ENCODE results near the gene PRDM15.

PRDM15 gene

GRCh38 chr21:41821756-41822431, 57.2 kb downstream of the PRDM15 start:
- DNase-seq: no peak

- DNase-seq: no peak
These were observed 57.9 kb downstream of the PRDM15 start for GRCh38 chr21:41821081-41821755.

DNA sequence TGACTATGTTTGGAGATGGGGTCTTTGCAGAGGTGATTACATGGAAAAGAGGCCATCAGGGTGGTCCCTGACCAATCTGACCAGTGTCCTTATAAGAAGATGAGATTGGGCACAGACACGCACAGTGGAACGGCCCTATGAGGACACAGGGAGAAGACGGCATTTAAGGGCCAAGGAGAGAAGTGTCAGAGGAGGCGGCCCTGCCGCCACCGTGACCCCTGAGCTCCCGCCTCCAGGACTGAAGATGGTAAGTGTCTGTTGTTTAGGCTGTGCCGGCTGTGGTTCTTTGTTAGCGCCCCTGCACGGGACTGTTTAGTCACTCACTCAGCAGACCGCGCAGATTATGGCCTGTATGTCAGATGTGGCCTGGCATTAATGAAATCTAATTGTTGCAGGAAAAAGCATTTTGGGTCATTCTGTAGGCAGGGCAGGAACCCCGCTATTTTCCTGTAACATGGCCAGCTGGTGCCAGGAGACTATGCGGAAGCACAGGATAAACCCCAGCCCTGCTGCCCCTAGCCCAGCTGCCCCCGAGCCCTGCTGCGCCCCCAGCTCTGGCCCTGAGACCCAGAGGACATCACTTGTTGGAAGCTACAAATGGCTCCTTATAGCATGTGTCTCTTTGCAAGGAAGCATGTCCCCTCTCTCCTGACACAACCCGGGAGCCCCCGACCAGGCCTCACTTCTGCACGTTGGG, 58.6 kb downstream of the PRDM15 start:
- no peak for DNase-seq

DNA sequence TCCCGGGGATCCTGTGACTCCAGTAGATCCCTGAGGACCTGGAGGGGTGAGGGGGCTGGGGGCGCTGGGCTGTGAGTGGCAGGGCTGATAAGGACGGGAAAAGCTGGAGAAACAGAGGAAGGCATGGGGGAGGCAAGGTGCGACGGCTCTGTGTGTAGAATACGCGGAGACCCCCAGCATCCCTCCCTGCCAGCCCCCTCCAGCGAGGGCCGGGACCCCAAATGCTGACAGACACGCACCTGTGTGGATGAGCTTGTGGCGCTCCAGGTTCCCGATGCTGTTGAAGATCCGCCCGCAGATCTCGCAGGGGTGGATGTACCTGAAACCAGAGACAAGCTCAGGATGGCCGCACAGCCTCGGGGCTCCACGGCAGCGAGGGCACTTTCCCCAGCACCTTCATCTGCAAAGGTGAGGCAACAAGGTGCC, 59.3 kb downstream of the PRDM15 start:
- DNase-seq: no peak

DNA sequence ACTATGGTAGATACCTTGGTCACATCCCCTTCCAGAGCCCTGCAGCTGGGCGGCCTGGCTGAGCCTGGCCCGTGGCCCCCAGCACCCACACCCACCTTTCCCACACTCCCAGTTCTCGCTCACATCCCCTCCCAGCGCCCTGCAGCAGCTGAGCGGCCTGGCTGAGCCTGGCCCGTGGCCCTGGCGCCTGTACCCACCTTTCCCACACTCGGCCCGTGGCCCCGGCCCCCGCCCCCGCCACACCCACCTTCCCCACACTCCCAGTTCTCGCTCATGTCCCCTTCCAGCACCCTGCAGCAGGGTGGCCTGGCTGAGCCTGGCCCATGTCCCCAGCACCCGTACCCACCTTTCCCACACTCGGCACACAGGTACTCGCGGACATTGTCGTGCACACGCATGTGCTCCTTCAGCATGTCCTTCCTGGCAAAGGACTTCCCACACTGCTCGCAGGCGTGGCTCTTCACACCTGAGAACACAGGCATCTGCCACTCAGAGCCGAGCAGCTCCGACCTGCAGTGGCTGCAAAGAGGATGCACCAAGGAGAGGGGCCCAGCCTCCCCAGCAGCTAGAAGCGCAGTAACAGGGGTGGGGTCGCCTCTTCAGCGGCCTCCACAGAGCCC, 59.8 kb downstream of the PRDM15 start:
- DNase-seq: no peak

DNA sequence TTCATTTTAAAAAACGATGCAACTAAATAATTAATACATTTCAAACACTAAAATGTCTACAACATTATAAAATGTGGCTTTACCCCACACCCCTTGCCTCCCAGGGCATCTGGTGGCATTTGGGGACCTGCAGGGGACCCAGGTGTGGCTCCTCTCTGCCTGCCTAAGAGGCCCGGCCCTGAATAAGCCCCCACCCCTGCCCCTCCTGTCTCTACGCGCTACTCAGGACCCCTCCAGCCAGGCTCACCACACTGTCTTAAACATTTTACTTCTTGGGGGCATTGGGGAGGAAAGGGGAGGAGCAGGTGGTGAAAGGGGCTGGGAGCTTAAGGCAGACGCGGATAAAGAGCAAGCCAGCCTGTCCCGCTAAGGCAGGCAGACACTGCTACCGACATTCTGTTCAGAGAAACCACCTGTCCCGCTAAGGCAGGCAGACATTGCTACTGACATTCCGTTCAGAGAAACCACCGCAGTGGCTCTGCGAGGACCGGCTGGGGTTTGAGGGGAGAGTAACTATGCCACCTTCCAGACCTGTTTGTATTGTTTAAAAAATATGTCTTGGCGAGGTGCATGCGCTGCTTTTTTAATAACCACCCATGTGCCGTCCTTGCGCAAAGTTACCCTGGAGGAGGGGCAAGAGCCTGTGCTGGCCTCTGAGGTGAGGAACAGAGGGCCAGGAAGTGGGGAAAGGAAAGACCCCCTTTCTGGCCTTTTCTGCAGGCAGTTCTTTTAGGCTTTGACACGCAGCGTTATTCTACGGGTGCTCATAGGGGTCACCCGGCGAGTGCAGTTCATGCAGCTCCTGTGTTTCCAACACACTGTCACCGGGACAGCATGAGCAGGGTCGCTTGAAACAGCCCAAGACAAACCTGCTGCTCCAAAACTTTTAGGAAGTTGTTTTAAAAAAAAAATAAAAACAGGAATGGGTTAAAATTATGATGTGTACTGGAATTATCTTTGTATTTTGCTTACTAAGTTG, 61.0 kb downstream of the PRDM15 start:
- DNase-seq: no peak

- peak in 1 of 2 donors; percentile 19 for DNase-seq
These were observed 61.9 kb downstream of the PRDM15 start for GRCh38 chr21:41817228-41817627.

GRCh38 chr21:41816583-41817165, 62.5 kb downstream of the PRDM15 start:
- DNase-seq: peak; percentile 54 to 64

DNA sequence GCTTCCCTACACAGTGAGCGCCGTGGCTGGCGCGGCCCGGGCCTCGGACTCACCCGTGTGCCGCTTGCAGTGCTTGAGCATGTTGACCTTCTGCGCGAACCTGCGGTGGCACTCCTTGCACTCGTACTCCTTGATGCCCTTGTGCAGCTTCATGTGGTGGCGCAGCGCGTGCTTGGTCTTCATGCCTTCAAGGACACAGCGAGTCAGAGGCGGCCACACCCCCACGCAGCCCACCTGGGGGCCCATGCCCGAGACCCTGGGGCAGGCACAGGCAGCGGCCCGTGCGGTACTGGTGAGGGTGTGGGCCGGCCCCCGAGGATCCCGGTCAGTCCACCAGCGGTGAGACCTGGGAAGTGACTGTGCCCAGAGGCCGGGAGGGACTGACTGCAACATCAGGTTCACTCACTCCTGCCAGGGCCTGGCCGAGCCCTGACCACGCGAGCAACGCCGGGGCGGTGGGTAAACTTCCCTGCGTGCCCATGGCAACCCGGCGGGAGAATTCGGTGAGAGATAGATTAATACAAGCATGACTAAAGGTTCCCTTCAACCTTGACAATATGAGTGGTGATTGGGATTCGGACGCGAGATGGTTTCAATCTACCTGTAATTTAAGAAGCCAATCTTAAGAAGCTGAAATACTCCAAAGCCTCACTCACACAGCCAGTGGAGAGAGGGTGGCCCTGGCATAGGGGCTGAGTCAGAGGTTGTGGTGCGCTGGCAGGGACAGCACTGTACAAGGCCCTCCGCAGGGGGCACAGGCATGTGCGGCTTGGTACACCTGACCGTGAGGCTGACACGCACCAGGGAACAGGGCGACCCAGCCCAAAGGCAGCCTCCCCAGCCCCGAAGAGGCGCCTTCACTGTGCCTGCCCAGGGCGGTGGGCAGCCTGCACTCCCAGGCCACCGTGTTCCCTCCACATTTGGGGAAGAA, 63.2 kb downstream of the PRDM15 start:
- DNase-seq: no peak

DNA sequence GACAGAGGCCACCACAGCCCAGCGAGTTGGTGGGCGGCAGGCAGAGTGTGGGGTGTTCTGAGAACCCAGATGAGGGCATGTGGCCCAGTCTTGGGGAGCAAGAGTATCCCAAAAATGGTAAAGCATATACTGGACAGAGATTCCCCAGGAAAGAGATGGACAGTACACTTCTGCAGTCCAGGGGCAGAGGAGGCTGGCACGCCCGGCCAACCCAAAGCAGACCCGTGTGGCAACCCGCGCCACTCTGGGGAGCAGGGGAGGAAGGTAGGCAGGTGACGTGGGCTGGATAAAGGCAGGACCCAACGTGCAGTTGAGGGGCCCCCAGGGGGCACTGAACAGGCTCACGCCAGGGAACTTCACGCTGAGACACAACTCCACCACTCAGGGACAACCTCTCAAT, 65.9 kb downstream of the PRDM15 start:
- DNase-seq: no peak

- no peak for DNase-seq
These were observed 66.5 kb downstream of the PRDM15 start for GRCh38 chr21:41812679-41813078.

DNA sequence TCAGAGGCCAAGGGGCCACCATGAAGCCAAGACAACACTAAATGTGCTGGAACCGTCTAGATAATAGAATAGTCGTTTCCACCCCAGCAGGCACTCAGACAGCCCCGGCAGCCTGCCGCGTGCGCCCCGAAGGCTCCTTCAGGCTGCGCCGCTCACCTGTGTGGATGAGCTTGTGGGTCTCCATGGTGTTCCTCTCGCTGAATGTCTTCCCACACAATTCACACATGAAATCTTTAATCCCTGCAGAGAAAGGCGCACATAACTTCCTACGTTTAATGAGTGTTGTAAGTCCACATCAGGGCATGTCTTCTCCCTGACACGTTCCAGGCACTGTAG, 68.6 kb downstream of the PRDM15 start:
- no peak for DNase-seq

DNA sequence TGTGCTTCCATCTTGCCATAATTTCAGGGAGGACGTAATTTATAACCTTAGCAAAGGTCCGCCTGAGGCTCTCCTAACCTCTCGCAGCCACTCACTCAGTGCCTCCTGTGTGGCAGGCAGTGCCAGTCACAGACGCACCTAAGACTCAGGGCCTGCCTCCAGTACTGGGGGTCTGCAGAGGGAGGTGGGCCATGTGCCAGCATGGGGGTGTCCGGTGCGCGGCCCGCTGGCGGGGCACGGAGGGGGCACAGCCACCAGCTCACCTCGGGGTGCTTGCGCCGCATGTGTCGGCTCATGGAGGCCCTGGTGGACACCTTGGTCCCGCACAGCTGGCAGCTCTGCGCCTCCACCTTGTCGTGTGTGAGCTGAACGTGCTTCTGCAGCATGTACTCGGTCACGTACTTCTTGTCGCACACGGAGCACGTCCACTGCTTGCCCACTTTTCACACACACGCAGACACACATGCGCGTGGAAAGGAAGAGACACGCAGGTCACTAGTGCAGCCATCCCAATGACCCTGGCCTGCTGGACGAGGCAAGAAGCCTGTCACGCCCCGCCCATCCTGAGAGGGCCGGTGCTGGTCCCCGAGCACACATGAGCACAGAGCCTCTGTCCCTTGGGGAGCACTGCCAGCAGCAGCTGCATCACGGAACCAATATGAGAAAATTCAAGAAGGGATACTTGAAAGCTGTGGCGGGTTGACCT, 69.1 kb downstream of the PRDM15 start:
- no peak for DNase-seq

DNA sequence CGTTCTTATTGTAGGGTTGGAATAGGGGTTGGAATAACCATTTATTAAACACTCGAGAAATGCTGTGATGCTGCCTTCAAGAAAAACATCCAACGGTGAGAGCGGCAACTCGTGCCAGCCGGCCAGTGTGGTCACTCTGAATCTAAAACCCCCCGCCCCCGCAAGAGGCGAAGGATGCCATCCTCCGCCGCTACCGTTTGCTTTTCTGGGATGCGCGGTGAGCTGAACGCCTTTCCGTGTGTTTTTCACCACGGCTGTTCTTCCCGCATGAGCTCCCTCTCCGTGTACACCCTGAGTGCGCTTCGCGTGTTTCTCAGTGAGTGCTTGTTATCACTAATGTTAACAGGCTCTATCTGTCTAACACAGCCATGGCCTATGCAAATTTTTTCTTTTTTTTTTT, 70.3 kb downstream of the PRDM15 start:
- no peak for DNase-seq

DNA sequence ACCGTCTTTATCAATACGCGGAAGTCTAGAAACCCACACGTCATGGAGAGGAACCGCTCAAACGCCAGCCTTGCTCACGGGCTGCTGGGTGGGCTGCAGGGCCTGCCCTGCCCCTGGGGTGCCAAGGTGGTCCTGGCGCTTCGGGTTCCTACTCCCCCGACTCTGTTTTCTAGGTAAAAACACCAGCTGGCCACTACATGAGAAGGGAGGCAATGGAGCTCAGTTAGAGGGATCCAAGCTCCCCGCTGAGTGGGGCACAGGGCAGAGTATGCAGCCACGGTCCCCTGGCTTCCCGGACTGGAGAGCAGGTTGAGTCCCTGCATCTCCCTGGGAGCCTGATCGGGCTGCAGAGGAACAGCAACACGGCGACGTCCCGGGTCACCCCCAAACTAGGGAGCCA, 71.0 kb downstream of the PRDM15 start:
- no peak for DNase-seq

DNA sequence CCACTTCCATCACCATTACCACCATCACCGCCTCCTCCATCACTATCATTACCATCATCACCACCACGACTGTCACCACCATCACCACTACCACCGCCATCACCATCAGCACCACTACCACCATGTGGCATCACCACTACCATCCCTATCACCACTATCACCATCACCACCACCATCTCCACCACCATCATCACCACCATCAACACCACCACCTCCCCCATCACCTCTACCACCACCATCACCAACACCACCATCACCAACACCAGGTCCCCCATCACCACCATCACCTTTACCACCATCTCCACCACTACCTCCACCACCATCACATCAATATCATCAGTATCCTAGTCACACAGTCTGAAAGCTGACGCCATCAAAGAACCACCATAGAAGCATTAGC, 72.4 kb downstream of the PRDM15 start:
- DNase-seq: no peak

- no peak for DNase-seq
These were observed 73.5 kb downstream of the PRDM15 start for GRCh38 chr21:41805643-41806042.

DNA sequence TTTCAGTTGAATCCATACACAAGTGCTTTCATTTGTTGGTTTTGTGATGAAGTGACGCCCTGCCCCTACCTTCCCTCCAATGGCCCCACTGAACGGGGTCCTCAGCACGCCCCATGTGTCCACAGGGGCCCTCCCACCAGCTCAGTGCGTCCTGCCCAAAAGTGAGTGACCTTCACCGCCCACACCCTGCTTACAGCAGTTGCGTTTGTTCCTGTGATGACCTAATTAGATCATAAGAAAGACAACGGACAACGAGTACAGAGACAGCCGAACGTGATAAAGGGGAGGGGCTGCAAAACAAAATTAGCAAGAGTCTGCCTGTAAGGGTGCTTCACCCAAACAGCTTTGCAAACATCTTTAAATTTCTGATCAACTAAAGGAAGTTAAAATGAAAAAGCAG, 74.1 kb downstream of the PRDM15 start:
- no peak for DNase-seq

- no peak for DNase-seq
These were observed 74.8 kb downstream of the PRDM15 start for GRCh38 chr21:41804381-41804780.

- no peak for DNase-seq
These were observed 75.8 kb downstream of the PRDM15 start for GRCh38 chr21:41803316-41803715.
